Measurements from ENCODE around the gene IGSF9B. TPM values are rescaled to one million over a fixed set of nuclear protein-coding genes. Genes with fewer than 3 reads are reported as not detected.

The IGSF9B gene
- total RNA-seq, 1 experiment from 2014 or later, result 2.2 TPM

- ChIA-PET CTCF (no interaction called here), POLR2A (no interaction called here)
- BruUV-seq (replicated peaks), result no TSS peak
- Histone ChIP-seq H3K36me3 (ENCODE audit: control insufficient read depth, insufficient read depth, low read length) (no peaks in the 10 kb centered on the region), H3K27ac (ENCODE audit: low read length) (no peak overlapping the region), H3K4me1 (ENCODE audit: control insufficient read depth, insufficient read depth, low read length) (no peaks in the 10 kb centered on the region), H3K27me3 (ENCODE audit: control insufficient read depth, insufficient read depth, low read length) (peaks cover 6% of the 10 kb centered on the region), H3K9me3 (ENCODE audit: control insufficient read depth, insufficient read depth, low read depth, low read length) (no peaks in the 10 kb centered on the region), H3K4me3 (ENCODE audit: low read depth in 2 of 2, low read length in 2 of 2) (no peak overlapping the region)
- intact Hi-C loops (cut with micrococcal nuclease; ENCODE audit: unreplicated experiment) (loop anchor here (10.0 kb wide), 1 partner anchor 61 kb away; the partner anchor contains the start of gene IGSF9B), in situ Hi-C loops (cut with HindIII; ENCODE audit: low pct_unique_long_range_greater_than_20kb, low sequenced_read_pairs) (no loop called here)
- no peak for DNase-seq (ENCODE audit: low read depth, low spot score)
- ATAC-seq, result no peak
- no peak for TF ChIP-seq TCF7L2 (IDR thresholded peaks at IDR 0.05; ENCODE audit: low read depth, low read length)
- no peak for TF ChIP-seq CTCF (IDR thresholded peaks at IDR 0.05)
- TF ChIP-seq SIN3A (IDR thresholded peaks at IDR 0.05; ENCODE audit: borderline replicate concordance, insufficient read depth, low read depth, low read length), result no peak
- TF ChIP-seq, protein P1, sequence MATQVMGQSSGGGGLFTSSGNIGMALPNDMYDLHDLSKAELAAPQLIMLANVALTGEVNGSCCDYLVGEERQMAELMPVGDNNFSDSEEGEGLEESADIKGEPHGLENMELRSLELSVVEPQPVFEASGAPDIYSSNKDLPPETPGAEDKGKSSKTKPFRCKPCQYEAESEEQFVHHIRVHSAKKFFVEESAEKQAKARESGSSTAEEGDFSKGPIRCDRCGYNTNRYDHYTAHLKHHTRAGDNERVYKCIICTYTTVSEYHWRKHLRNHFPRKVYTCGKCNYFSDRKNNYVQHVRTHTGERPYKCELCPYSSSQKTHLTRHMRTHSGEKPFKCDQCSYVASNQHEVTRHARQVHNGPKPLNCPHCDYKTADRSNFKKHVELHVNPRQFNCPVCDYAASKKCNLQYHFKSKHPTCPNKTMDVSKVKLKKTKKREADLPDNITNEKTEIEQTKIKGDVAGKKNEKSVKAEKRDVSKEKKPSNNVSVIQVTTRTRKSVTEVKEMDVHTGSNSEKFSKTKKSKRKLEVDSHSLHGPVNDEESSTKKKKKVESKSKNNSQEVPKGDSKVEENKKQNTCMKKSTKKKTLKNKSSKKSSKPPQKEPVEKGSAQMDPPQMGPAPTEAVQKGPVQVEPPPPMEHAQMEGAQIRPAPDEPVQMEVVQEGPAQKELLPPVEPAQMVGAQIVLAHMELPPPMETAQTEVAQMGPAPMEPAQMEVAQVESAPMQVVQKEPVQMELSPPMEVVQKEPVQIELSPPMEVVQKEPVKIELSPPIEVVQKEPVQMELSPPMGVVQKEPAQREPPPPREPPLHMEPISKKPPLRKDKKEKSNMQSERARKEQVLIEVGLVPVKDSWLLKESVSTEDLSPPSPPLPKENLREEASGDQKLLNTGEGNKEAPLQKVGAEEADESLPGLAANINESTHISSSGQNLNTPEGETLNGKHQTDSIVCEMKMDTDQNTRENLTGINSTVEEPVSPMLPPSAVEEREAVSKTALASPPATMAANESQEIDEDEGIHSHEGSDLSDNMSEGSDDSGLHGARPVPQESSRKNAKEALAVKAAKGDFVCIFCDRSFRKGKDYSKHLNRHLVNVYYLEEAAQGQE (IDR thresholded peaks at IDR 0.05; ENCODE audit: insufficient read depth in 1 of 2, low read depth in 2 of 2, low read length in 1 of 2), result no peak
- no peak for TF ChIP-seq POLR2AphosphoS5 (IDR thresholded peaks at IDR 0.05; ENCODE audit: low read depth, low read length)
These were observed 63.4 kb downstream of the IGSF9B start for GRCh38 chr11:133893381-133893780.

DNA sequence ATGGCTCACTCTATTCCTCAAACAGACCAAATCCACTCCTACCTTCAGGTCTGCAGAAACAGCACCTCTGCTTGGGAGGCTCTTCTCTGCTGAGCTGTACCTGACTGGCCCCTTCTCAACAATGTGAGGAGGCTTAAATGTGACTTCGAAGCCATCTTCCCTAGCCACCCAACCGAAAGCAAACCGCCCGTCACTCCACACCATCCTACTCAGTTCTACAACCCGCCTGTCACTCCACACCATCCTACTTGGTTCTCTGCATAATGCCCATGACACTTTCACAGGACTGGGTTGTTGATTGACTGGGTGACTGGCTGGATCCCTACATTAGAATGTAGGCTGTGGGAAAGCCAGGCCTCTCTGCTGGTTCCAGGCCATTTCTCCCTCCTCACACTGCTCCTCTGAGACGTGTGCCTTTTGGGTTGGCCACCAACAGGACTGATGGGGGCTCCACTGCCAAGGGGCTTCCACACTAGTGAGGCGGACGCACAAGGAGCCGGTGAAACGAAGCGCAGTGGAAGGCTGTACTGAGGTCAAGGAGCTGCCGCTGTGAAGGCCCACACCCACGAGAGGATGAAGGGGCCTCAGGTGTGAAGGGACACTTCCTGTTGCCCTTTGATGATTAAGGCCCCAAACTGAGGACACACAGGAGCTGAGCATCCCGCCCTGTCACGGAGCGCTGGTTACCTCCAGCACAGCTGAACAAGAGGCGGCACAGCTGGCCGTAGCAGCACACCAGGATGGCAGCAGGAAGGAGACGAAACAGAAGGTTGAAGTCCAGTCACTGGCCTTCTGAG is 64.0 kb downstream of the IGSF9B start:
- H3K27me3 ChIP-seq (ENCODE audit: control insufficient read depth, insufficient read depth, low read length), result peaks cover 7% of the 10 kb centered on the region
- ATAC-seq (no peak), DNase-seq (ENCODE audit: low read depth, low spot score) (no peak)
- no peaks in the 10 kb centered on the region for H3K4me1 ChIP-seq (ENCODE audit: control insufficient read depth, insufficient read depth, low read length)
- in situ Hi-C loops (cut with HindIII; ENCODE audit: low pct_unique_long_range_greater_than_20kb, low sequenced_read_pairs), result no loop called here
- TF ChIP-seq, protein P1 (IDR thresholded peaks at IDR 0.05; ENCODE audit: insufficient read depth in 1 of 2, low read depth in 2 of 2, low read length in 1 of 2), result no peak
- TF ChIP-seq TCF7L2 (IDR thresholded peaks at IDR 0.05; ENCODE audit: low read depth, low read length) (no peak), POLR2AphosphoS5 (IDR thresholded peaks at IDR 0.05; ENCODE audit: low read depth, low read length) (no peak), SIN3A (IDR thresholded peaks at IDR 0.05; ENCODE audit: borderline replicate concordance, insufficient read depth, low read depth, low read length) (no peak), CTCF (IDR thresholded peaks at IDR 0.05) (no peak)
- H3K27ac ChIP-seq (ENCODE audit: low read length), result no peak overlapping the region
- ChIA-PET CTCF (no interaction called here), POLR2A (no interaction called here)
- H3K36me3 ChIP-seq (ENCODE audit: control insufficient read depth, insufficient read depth, low read length), result no peaks in the 10 kb centered on the region
- no peak overlapping the region for H3K4me3 ChIP-seq (ENCODE audit: low read depth in 2 of 2, low read length in 2 of 2)
- BruUV-seq (replicated peaks), result no TSS peak
- intact Hi-C loops (cut with micrococcal nuclease; ENCODE audit: unreplicated experiment), result loop anchor here (10.0 kb wide), 1 partner anchor 62 kb away; the partner anchor contains the start of gene IGSF9B
- H3K9me3 ChIP-seq (ENCODE audit: control insufficient read depth, insufficient read depth, low read depth, low read length), result no peaks in the 10 kb centered on the region

All from Panc1 (cell line).